Thymus (tissue), 11 donors: Measurements from ENCODE around the gene OR2A5. TPM values are rescaled to one million over a fixed set of nuclear protein-coding genes. Genes with fewer than 3 reads are reported as not detected.

Experiments
- DNase-seq, 9 donors: peaks; one replicate each; pipeline ENCODE4 v3.0.0-alpha.2; 2013; ENCODE audit warnings: low spot score in 9 of 9, low read depth in 6 of 9, missing footprints in 1 of 9
- H3K27ac ChIP-seq, 2 donors: one replicate each; pipeline ENCODE4 v1.5.1; 2013; ENCODE audit warnings: control low read depth in 1 of 2, low read depth in 1 of 2, low read length in 1 of 2, mild to moderate bottlenecking in 1 of 2, moderate library complexity in 1 of 2
- H3K27me3 ChIP-seq, 2 donors: one replicate each; pipeline ENCODE4 v1.5.1; 2013; ENCODE audit warnings: low read length in 1 of 2; ENCODE audit not compliant: control insufficient read depth in 2 of 2, insufficient read depth in 1 of 2
- H3K36me3 ChIP-seq, 2 donors: one replicate each; pipeline ENCODE4 v1.5.1; 2013; ENCODE audit warnings: low read length in 1 of 2, mild to moderate bottlenecking in 1 of 2, moderate library complexity in 1 of 2; ENCODE audit not compliant: control insufficient read depth in 2 of 2, insufficient read depth in 2 of 2
- H3K4me1 ChIP-seq, 2 donors: one replicate each; pipeline ENCODE4 v1.5.1; 2013; ENCODE audit warnings: low read length in 2 of 2; ENCODE audit not compliant: control insufficient read depth in 2 of 2, insufficient read depth in 2 of 2
- H3K4me3 ChIP-seq, 2 donors: one replicate each; pipeline ENCODE4 v1.5.1; 2013; ENCODE audit warnings: low read length in 2 of 2, control low read depth in 1 of 2, mild to moderate bottlenecking in 1 of 2
- H3K9me3 ChIP-seq, 2 donors: one replicate each; pipeline ENCODE4 v1.5.1; 2013; ENCODE audit warnings: low read length in 1 of 2, mild to moderate bottlenecking in 1 of 2; ENCODE audit not compliant: control insufficient read depth in 2 of 2, insufficient read depth in 1 of 2
- WGBS: extraction: QIAGEN DNeasy Blood & Tissue Kit; methylation state at CpG from one replicate; pipeline ENCODE4 v1.1.7; 2013; 5-methylcytosine and 5-hydroxymethylcytosine counted together
- polyA plus RNA-seq: library from polyadenylated mRNA; stranded (reverse); fragments of 200-250 nt; gene quantifications from one replicate; pipeline ENCODE4 v1.2.3, GENCODE V29; 2013
- total RNA-seq: library from RNA; stranded (reverse); fragments of 120-200 nt; gene quantifications from one replicate; pipeline ENCODE4 v1.2.4, GENCODE V29; 2013
- donor health status: healthy.

Gene OR2A5
- total and polyA plus RNA-seq, 2 donors: 0.02 TPM; not detected in 1

DNA sequence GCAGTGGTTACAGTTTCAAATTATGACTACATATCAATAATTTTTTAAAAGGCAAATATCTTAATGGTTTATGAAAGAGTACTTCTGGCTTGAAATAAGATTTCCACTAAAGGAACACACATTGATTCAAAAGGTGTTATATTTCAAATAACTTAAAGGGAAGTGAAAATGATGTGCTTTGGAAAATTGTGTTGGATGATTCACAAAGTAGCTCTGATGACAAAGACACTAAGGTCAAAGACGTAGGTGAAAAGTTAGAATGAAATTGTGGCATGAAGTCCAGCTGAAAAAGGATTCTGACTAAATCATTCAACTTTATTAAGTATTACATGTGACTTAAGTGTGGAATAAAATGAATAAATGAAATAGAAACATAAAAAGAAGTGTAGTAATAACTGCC is 20.8 kb upstream of the OR2A5 start:
- Histone ChIP-seq H3K9me3 (no peaks in the 10 kb centered on the region), H3K4me3 (no peak overlapping the region), H3K27me3 (no peaks in the 10 kb centered on the region), H3K4me1 (no peaks in the 10 kb centered on the region), H3K36me3 (no peaks in the 10 kb centered on the region), H3K27ac (no peak overlapping the region)
- DNase-seq: no peak
- 87% methylated on average over 1 of the region's 1 CpG for WGBS

- Histone ChIP-seq H3K9me3 (no peaks in the 10 kb centered on the region), H3K27ac (no peak overlapping the region), H3K4me1 (no peaks in the 10 kb centered on the region), H3K36me3 (no peaks in the 10 kb centered on the region), H3K4me3 (no peak overlapping the region), H3K27me3 (no peaks in the 10 kb centered on the region)
- 97% methylated on average over 3 of the region's 3 CpGs for WGBS
- DNase-seq: no peak
These were observed 20.2 kb upstream of the OR2A5 start for GRCh38 chr7:144028547-144028946.

- no peak for DNase-seq
- H3K36me3 ChIP-seq: no peaks in the 10 kb centered on the region
- H3K4me3 ChIP-seq: no peak overlapping the region
- H3K9me3 ChIP-seq: no peaks in the 10 kb centered on the region
- H3K27me3 ChIP-seq: no peaks in the 10 kb centered on the region
- 74% methylated on average over 5 of the region's 5 CpGs for WGBS
- H3K4me1 ChIP-seq: no peaks in the 10 kb centered on the region
- no peak overlapping the region for H3K27ac ChIP-seq
These were observed 16.2 kb upstream of the OR2A5 start for GRCh38 chr7:144032516-144032915.

DNA sequence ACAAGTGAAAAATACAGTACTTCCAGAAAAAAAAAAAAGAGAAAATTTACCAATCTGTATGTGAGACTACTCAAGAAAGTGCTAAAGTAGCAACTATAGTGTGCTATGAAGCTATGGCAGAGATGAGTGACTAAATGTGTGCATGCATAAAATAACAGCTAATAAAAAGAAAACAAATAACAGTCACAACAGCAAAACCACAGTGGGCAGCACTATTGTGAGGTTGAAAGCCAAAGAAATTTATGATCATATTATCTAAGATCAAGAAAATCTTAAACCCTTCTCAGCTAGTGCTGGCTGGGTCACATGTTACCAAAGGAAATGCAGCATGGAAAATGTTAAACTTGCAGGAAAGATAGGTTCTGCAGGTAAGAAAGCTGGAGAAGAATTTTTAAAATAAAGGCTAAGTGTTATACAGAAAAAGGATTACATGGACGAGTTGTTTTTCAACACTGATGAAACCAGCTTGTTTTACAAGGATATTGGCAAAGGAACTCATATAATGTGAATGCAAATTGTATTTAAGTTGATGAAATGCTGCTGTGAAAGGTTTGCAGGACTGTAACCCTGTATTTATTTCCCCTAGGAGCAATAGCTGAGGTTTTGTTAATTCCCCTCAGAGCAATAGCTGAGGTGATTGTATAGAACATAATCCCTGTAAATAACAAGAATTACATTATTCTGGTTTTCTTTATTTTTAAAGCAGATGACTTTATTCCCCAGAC is 15.6 kb upstream of the OR2A5 start:
- Histone ChIP-seq H3K4me3 (no peak overlapping the region), H3K27ac (no peak overlapping the region), H3K27me3 (no peaks in the 10 kb centered on the region), H3K4me1 (no peaks in the 10 kb centered on the region), H3K9me3 (no peaks in the 10 kb centered on the region), H3K36me3 (no peaks in the 10 kb centered on the region)
- DNase-seq: no peak
- WGBS: 61% methylated on average over 1 of the region's 1 CpG

DNA sequence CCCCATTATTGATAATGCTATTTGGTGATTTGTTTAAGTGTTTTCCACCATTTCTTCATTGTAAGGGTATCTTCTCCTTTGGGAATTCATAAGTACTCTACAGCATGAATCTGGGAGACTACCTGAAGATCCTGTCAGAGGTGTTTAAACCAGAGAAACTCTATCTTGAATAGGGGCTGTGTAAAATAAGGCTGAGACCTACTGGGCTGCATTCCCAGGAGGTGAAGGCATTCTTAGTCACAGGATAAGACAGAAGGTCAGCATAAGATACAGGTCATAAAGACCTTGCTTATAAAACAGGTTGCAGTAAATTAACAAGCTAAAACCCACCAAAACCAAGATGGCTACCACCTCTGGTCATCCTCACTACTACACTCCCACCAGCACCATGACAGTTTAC is 13.4 kb upstream of the OR2A5 start:
- Histone ChIP-seq H3K27ac (no peak overlapping the region), H3K36me3 (no peaks in the 10 kb centered on the region), H3K9me3 (no peaks in the 10 kb centered on the region), H3K4me1 (no peaks in the 10 kb centered on the region), H3K4me3 (no peak overlapping the region), H3K27me3 (no peaks in the 10 kb centered on the region)
- DNase-seq: no peak

- H3K9me3 ChIP-seq: no peaks in the 10 kb centered on the region
- whole genome bisulfite sequencing: 0% methylated on average over 1 of the region's 1 CpG
- H3K36me3 ChIP-seq: no peaks in the 10 kb centered on the region
- H3K4me3 ChIP-seq: no peak overlapping the region
- DNase-seq: no peak
- no peaks in the 10 kb centered on the region for H3K27me3 ChIP-seq
- H3K27ac ChIP-seq: no peak overlapping the region
- H3K4me1 ChIP-seq: no peaks in the 10 kb centered on the region
These were observed 12.4 kb upstream of the OR2A5 start for GRCh38 chr7:144036302-144036885.

GRCh38 chr7:144037414-144038035 is 11.2 kb upstream of the OR2A5 start:
- Histone ChIP-seq H3K4me1 (no peaks in the 10 kb centered on the region), H3K27ac (no peak overlapping the region), H3K9me3 (no peaks in the 10 kb centered on the region), H3K4me3 (no peak overlapping the region), H3K36me3 (no peaks in the 10 kb centered on the region), H3K27me3 (no peaks in the 10 kb centered on the region)
- no peak for DNase-seq
- WGBS: 97% methylated on average over 1 of the region's 1 CpG

GRCh38 chr7:144038887-144039286 is 9.9 kb upstream of the OR2A5 start:
- Histone ChIP-seq H3K27ac (no peak overlapping the region), H3K9me3 (no peaks in the 10 kb centered on the region), H3K4me3 (no peak overlapping the region), H3K27me3 (no peaks in the 10 kb centered on the region), H3K36me3 (no peaks in the 10 kb centered on the region), H3K4me1 (no peaks in the 10 kb centered on the region)
- DNase-seq: no peak
- WGBS: 62% methylated on average over 4 of the region's 4 CpGs

- no peak overlapping the region for H3K4me3 ChIP-seq
- no peaks in the 10 kb centered on the region for H3K4me1 ChIP-seq
- no peak overlapping the region for H3K27ac ChIP-seq
- no peaks in the 10 kb centered on the region for H3K27me3 ChIP-seq
- H3K36me3 ChIP-seq: no peaks in the 10 kb centered on the region
- no peaks in the 10 kb centered on the region for H3K9me3 ChIP-seq
- no peak for DNase-seq
- WGBS: 93% methylated on average over 2 of the region's 2 CpGs
These were observed 743 bp downstream of the OR2A5 start for GRCh38 chr7:144049491-144049890.
